Activated CD4-positive, CD25-positive, alpha-beta regulatory T cell treated with anti-CD3 and anti-CD28 coated beads, Interleukin-2, amount 50 U/mL, for 16 hours (primary cell): Measurements from ENCODE around the gene SYCE1L.

ENCODE experiments used
- DNase-seq: peaks from one replicate; pipeline ENCODE4 v3.0.0-alpha.2; 2020; ENCODE audit warnings: low read depth, low spot score

SYCE1L gene

DNA sequence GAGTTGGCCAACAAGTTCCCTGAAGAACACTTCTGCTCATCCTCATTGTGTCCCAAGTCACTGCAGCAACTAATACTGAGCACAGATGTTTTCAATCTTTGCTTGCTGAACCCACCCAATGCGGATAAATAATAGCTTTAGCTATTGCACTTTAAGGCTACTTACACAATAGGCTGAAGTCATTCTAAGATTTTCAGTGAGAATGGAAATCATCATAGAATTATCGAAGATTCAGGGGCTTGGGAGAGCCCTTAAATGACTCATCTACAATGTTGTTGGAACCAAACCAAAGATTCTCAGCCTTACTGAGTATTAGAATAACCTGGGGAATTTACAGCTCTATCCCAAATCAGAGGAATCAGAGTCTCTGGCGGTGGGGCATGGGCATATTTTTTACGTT, 51.2 kb downstream of the SYCE1L start:
- no peak for DNase-seq
